ENCODE results near the gene PROM2.

The PROM2 gene

GRCh38 chr2:95336406-95336805 is 62.2 kb downstream of the PROM2 start:
- no peak for DNase-seq (ENCODE audit: low spot score)

DNA sequence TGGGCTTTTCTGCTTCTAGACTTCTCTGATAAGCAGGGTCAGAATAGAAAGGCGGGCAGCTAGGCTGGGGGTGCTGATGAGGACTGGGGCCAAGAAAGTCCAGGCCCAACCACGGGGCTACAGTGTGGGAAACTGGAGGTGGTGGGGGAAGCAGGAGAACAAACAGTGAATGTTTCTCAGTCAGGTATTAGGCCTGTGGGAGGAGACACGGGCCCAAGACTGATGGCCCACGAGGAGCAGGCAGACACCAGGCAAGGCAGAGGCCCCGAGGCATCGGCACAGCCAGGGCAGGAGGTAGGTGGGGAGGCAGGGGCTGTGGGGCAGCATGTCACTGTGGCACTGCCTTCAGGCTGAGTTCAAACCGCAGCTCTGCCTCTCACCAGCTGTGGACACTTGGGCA is 63.6 kb downstream of the PROM2 start:
- FAIRE-seq = no peak
- DNase-seq (ENCODE audit: low spot score) = no peak

More at GRCh38 chr2:95336406-95336805, 62.2 kb downstream of the PROM2 start:
- no peak for FAIRE-seq
